Measurements from ENCODE around the gene CCDC33.
A peak's percentile ranks its signal among the peaks of the same experiment; 100 is the strongest.

Gene CCDC33

GRCh38 chr15:74373731-74374647, 137.9 kb downstream of the CCDC33 start:
- Histone ChIP-seq H3K4me3 (ENCODE audit: insufficient read depth in 1 of 2, low read depth in 1 of 2, low read length in 2 of 2) (peak overlapping the region; percentile 61 to 89), H2BK120ac (ENCODE audit: low read depth, low read length) (no peak overlapping the region), H3K4me1 (ENCODE audit: control insufficient read depth, insufficient read depth, low read depth, low read length) (peaks cover 12% of the 10 kb centered on the region), H3K18ac (ENCODE audit: low read depth in 1 of 2, low read length in 2 of 2) (peak overlapping the region in 1 of 2 experiments; percentile 71), H3K36me3 (ENCODE audit: control insufficient read depth in 1 of 2, insufficient read depth in 2 of 2, low read depth in 1 of 2, low read length in 2 of 2) (no peaks in the 10 kb centered on the region), H2BK15ac (ENCODE audit: low read depth, poor library complexity, severe bottlenecking) (no peak overlapping the region), H2BK5ac (ENCODE audit: low read depth, low read length, poor library complexity, severe bottlenecking) (no peak overlapping the region), H3K79me1 (replicated peaks; ENCODE audit: low read length, poor library complexity, severe bottlenecking) (no peaks in the 10 kb centered on the region), H2AK5ac (ENCODE audit: low read length, severe bottlenecking) (no peak overlapping the region), H3K9ac (ENCODE audit: low read length) (peak overlapping the region; percentile 62), H3K14ac (ENCODE audit: low read length in 2 of 2) (no peak overlapping the region), H2AFZ (ENCODE audit: low read depth, low read length) (peak overlapping the region; percentile 54), H3K23ac (ENCODE audit: low read length in 2 of 2) (peak overlapping the region in 1 of 2 experiments; percentile 41), H3K4me2 (ENCODE audit: low read length, poor library complexity, severe bottlenecking) (peak overlapping the region; percentile 95), H3K27me3 (ENCODE audit: control insufficient read depth in 1 of 2, insufficient read depth in 1 of 2, low read length in 2 of 2) (peaks cover 0 to 34% of the 10 kb centered on the region in 2 experiments), H3K27ac (ENCODE audit: low read length, poor library complexity, severe bottlenecking) (peak overlapping the region; percentile 63), H3K9me3 (ENCODE audit: control insufficient read depth, low read length) (no peaks in the 10 kb centered on the region), H4K8ac (ENCODE audit: low read length) (peak overlapping the region; percentile 3), H4K91ac (ENCODE audit: low read length) (no peak overlapping the region), H3K4ac (ENCODE audit: low read depth in 1 of 2, low read length in 2 of 2) (peak overlapping the region in 1 of 2 experiments; percentile 24), H2BK12ac (ENCODE audit: low read length in 2 of 2) (peak overlapping the region in 1 of 2 experiments; percentile 27)
- under 1% methylated on average over 61 of the region's 62 CpGs for WGBS
- peak; percentile 90 for DNase-seq

DNA sequence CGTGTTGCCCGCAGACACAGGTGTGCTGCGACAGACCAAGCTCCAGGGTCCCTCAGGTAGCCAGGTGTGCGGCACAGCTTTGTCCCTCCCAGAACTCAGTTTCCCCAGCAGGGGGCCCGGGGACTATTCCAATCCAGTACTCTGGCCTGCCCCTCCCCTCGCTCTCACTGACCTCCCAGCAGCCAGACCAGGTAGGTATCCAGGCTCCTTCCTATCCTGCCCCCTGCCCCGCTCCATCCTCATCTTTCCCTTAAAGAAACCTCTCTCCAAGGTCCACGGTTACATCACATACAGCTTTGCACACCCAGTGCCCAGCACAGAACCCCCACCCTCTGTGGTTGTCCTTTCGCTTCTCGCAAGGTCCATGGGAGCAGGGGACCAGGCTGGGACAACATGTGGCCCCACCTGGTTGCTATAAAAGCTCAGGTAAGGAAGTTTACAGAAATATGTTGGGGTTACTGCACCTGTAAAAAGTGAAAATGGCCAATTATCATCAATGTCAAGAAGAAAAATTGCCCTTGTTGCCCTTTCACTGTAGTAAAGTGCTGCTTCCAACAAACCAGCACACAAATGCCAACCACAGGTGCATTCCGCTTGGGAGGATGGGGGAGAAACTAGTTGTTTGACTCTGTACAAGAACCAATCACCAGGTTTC, 138.6 kb downstream of the CCDC33 start:
- no peak overlapping the region for H2BK5ac ChIP-seq (ENCODE audit: low read depth, low read length, poor library complexity, severe bottlenecking)
- peak overlapping the region; percentile 95 for H3K4me2 ChIP-seq (ENCODE audit: low read length, poor library complexity, severe bottlenecking)
- no peak overlapping the region for H4K8ac ChIP-seq (ENCODE audit: low read length)
- H3K27me3 ChIP-seq (ENCODE audit: control insufficient read depth in 1 of 2, insufficient read depth in 1 of 2, low read length in 2 of 2): peaks cover 0 to 29% of the 10 kb centered on the region in 2 experiments
- H4K91ac ChIP-seq (ENCODE audit: low read length): no peak overlapping the region
- H3K18ac ChIP-seq (ENCODE audit: low read depth in 1 of 2, low read length in 2 of 2): no peak overlapping the region
- H3K27ac ChIP-seq (ENCODE audit: low read length, poor library complexity, severe bottlenecking): no peak overlapping the region
- no peak overlapping the region for H2BK15ac ChIP-seq (ENCODE audit: low read depth, poor library complexity, severe bottlenecking)
- no peak overlapping the region for H2BK12ac ChIP-seq (ENCODE audit: low read length in 2 of 2)
- no peak overlapping the region for H3K9ac ChIP-seq (ENCODE audit: low read length)
- no peaks in the 10 kb centered on the region for H3K79me1 ChIP-seq (replicated peaks; ENCODE audit: low read length, poor library complexity, severe bottlenecking)
- H3K4ac ChIP-seq (ENCODE audit: low read depth in 1 of 2, low read length in 2 of 2): no peak overlapping the region
- H2AK5ac ChIP-seq (ENCODE audit: low read length, severe bottlenecking): no peak overlapping the region
- H3K23ac ChIP-seq (ENCODE audit: low read length in 2 of 2): no peak overlapping the region
- H3K4me1 ChIP-seq (ENCODE audit: control insufficient read depth, insufficient read depth, low read depth, low read length): peaks cover 14% of the 10 kb centered on the region
- no peaks in the 10 kb centered on the region for H3K36me3 ChIP-seq (ENCODE audit: control insufficient read depth in 1 of 2, insufficient read depth in 2 of 2, low read depth in 1 of 2, low read length in 2 of 2)
- no peaks in the 10 kb centered on the region for H3K9me3 ChIP-seq (ENCODE audit: control insufficient read depth, low read length)
- H2BK120ac ChIP-seq (ENCODE audit: low read depth, low read length): no peak overlapping the region
- no peak overlapping the region for H2AFZ ChIP-seq (ENCODE audit: low read depth, low read length)
- no peak overlapping the region for H3K14ac ChIP-seq (ENCODE audit: low read length in 2 of 2)
- 25% methylated on average over 11 of the region's 11 CpGs for WGBS
- no peak for DNase-seq
- peak overlapping the region in 1 of 2 experiments; percentile 89 for H3K4me3 ChIP-seq (ENCODE audit: insufficient read depth in 1 of 2, low read depth in 1 of 2, low read length in 2 of 2)

- Histone ChIP-seq H3K9ac (ENCODE audit: low read length) (no peak overlapping the region), H3K4me2 (ENCODE audit: low read length, poor library complexity, severe bottlenecking) (no peak overlapping the region), H3K23ac (ENCODE audit: low read length in 2 of 2) (no peak overlapping the region), H2BK15ac (ENCODE audit: low read depth, poor library complexity, severe bottlenecking) (no peak overlapping the region), H3K9me3 (ENCODE audit: control insufficient read depth, low read length) (no peaks in the 10 kb centered on the region), H3K27me3 (ENCODE audit: control insufficient read depth in 1 of 2, insufficient read depth in 1 of 2, low read length in 2 of 2) (peaks cover 0 to 25% of the 10 kb centered on the region in 2 experiments), H3K4me3 (ENCODE audit: insufficient read depth in 1 of 2, low read depth in 1 of 2, low read length in 2 of 2) (no peak overlapping the region), H4K91ac (ENCODE audit: low read length) (no peak overlapping the region), H3K79me1 (replicated peaks; ENCODE audit: low read length, poor library complexity, severe bottlenecking) (no peaks in the 10 kb centered on the region), H2AK5ac (ENCODE audit: low read length, severe bottlenecking) (no peak overlapping the region), H3K27ac (ENCODE audit: low read length, poor library complexity, severe bottlenecking) (no peak overlapping the region), H3K4ac (ENCODE audit: low read depth in 1 of 2, low read length in 2 of 2) (no peak overlapping the region), H4K8ac (ENCODE audit: low read length) (no peak overlapping the region), H3K36me3 (ENCODE audit: control insufficient read depth in 1 of 2, insufficient read depth in 2 of 2, low read depth in 1 of 2, low read length in 2 of 2) (no peaks in the 10 kb centered on the region), H3K14ac (ENCODE audit: low read length in 2 of 2) (no peak overlapping the region), H2BK12ac (ENCODE audit: low read length in 2 of 2) (no peak overlapping the region), H3K18ac (ENCODE audit: low read depth in 1 of 2, low read length in 2 of 2) (no peak overlapping the region), H2AFZ (ENCODE audit: low read depth, low read length) (no peak overlapping the region), H2BK5ac (ENCODE audit: low read depth, low read length, poor library complexity, severe bottlenecking) (no peak overlapping the region), H3K4me1 (ENCODE audit: control insufficient read depth, insufficient read depth, low read depth, low read length) (peaks cover 14% of the 10 kb centered on the region), H2BK120ac (ENCODE audit: low read depth, low read length) (no peak overlapping the region)
- peak; percentile 80 for DNase-seq
- WGBS: 14% methylated on average over 8 of the region's 9 CpGs
These were observed 139.2 kb downstream of the CCDC33 start for GRCh38 chr15:74375303-74375693.

DNA sequence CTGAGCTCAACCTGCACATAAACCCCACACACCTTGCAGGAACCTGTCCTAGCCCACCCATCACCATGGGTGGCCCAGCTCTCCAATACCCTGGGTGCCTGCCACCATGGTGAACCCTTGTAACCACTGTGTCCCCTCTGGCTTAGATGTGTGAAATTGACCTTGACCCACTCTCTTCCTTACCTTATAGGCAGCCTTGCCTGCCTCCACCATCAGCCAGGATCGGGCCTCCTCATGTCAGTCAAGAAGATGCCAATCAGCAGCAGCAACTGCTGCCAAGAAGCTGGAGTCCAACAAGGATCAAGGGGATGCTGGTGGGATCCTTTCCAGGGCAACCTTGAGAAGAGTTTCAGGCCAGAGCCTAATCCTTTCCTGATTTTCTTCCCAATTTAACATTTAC, 140.1 kb downstream of the CCDC33 start:
- H3K23ac ChIP-seq (ENCODE audit: low read length in 2 of 2): no peak overlapping the region
- H3K27ac ChIP-seq (ENCODE audit: low read length, poor library complexity, severe bottlenecking): no peak overlapping the region
- no peak overlapping the region for H3K4me3 ChIP-seq (ENCODE audit: insufficient read depth in 1 of 2, low read depth in 1 of 2, low read length in 2 of 2)
- no peak overlapping the region for H2BK120ac ChIP-seq (ENCODE audit: low read depth, low read length)
- no peaks in the 10 kb centered on the region for H3K9me3 ChIP-seq (ENCODE audit: control insufficient read depth, low read length)
- H2AK5ac ChIP-seq (ENCODE audit: low read length, severe bottlenecking): no peak overlapping the region
- 96% methylated on average over 1 of the region's 1 CpG for WGBS
- no peak overlapping the region for H4K8ac ChIP-seq (ENCODE audit: low read length)
- no peak for DNase-seq
- H3K4me2 ChIP-seq (ENCODE audit: low read length, poor library complexity, severe bottlenecking): no peak overlapping the region
- H2AFZ ChIP-seq (ENCODE audit: low read depth, low read length): no peak overlapping the region
- H3K9ac ChIP-seq (ENCODE audit: low read length): no peak overlapping the region
- no peak overlapping the region for H3K18ac ChIP-seq (ENCODE audit: low read depth in 1 of 2, low read length in 2 of 2)
- no peaks in the 10 kb centered on the region for H3K36me3 ChIP-seq (ENCODE audit: control insufficient read depth in 1 of 2, insufficient read depth in 2 of 2, low read depth in 1 of 2, low read length in 2 of 2)
- no peak overlapping the region for H2BK15ac ChIP-seq (ENCODE audit: low read depth, poor library complexity, severe bottlenecking)
- H2BK12ac ChIP-seq (ENCODE audit: low read length in 2 of 2): no peak overlapping the region
- H3K79me1 ChIP-seq (replicated peaks; ENCODE audit: low read length, poor library complexity, severe bottlenecking): no peaks in the 10 kb centered on the region
- H4K91ac ChIP-seq (ENCODE audit: low read length): no peak overlapping the region
- H3K14ac ChIP-seq (ENCODE audit: low read length in 2 of 2): no peak overlapping the region
- H3K27me3 ChIP-seq (ENCODE audit: control insufficient read depth in 1 of 2, insufficient read depth in 1 of 2, low read length in 2 of 2): peaks cover 0 to 16% of the 10 kb centered on the region in 2 experiments
- peaks cover 14% of the 10 kb centered on the region for H3K4me1 ChIP-seq (ENCODE audit: control insufficient read depth, insufficient read depth, low read depth, low read length)
- no peak overlapping the region for H3K4ac ChIP-seq (ENCODE audit: low read depth in 1 of 2, low read length in 2 of 2)
- no peak overlapping the region for H2BK5ac ChIP-seq (ENCODE audit: low read depth, low read length, poor library complexity, severe bottlenecking)
